ENCODE data around the gene VWA3B. TPM values are rescaled to one million over a fixed set of nuclear protein-coding genes. Genes with fewer than 3 reads are reported as not detected.

VWA3B gene
- total and polyA plus RNA-seq, 2 donors from 2014 or later, result 0.35 TPM; not detected in 1

DNA sequence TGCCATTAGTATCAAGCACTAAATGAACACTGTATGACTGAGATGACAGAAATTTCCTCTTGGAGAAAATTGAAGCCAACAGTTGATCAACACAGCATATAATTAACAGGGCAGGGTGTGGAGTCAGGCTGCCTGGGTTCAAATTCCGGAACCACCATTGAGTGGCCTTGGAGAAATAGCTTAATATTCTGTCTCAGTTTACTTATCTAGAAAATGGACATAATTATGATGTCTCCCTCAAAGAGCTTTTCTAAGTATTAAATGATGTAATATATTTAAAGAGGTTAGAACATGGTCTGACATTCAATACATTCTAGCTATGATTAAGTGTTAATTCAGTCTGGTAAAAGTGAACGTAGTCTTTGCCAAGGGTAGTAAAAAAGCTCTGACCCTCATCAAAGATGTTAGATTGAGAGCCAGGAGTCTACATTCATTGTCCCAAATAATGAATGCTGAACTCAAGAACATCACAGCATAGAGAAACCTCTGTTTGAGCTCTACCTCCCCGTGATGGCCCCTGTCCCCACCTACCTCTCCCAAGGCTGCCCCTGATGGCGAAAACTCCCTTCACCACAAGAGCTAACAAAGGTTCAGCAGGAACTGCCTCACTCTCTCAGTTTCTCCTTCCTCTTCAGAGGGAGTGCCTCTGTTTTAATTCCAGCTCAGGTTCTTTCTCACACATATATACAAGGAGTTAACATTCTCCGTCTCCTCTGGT, 2.7 kb upstream of the VWA3B start:
- TF ChIP-seq CTCF (IDR thresholded peaks at IDR 0.05; ENCODE audit: borderline replicate concordance, extremely low read depth, insufficient read depth), result no peak
- no peak overlapping the region for H3K9ac ChIP-seq (ENCODE audit: low read length in 3 of 3)
- H3K4me1 ChIP-seq (ENCODE audit: control insufficient read depth in 2 of 3, insufficient read depth in 2 of 3, low read depth in 1 of 3, low read length in 3 of 3), result peaks cover 0 to 3% (median 3%) of the 10 kb centered on the region in 3 donors
- intact Hi-C loops (cut with DNase I), result no loop called here
- no peaks in the 10 kb centered on the region for H3K36me3 ChIP-seq (ENCODE audit: control insufficient read depth in 2 of 3, insufficient read depth in 3 of 3, low read length in 3 of 3)
- no peak overlapping the region for H3K4me3 ChIP-seq (ENCODE audit: low read length in 3 of 3)
- peaks cover 0 to 3% (median 0%) of the 10 kb centered on the region in 3 donors for H3K9me3 ChIP-seq (ENCODE audit: control insufficient read depth in 2 of 3, insufficient read depth in 1 of 3, low read length in 3 of 3)
- FAIRE-seq (no peak), DNase-seq (no peak)
- H3K27me3 ChIP-seq (ENCODE audit: control insufficient read depth, insufficient read depth, low read length), result no peaks in the 10 kb centered on the region
- H3K27ac ChIP-seq (ENCODE audit: low read depth in 2 of 2, low read length in 2 of 2), result no peak overlapping the region

- H3K9ac ChIP-seq (ENCODE audit: low read length in 3 of 3), result no peak overlapping the region
- no peaks in the 10 kb centered on the region for H3K27me3 ChIP-seq (ENCODE audit: control insufficient read depth, insufficient read depth, low read length)
- no peak overlapping the region for H3K27ac ChIP-seq (ENCODE audit: low read depth in 2 of 2, low read length in 2 of 2)
- intact Hi-C loops (cut with DNase I), result no loop called here
- TF ChIP-seq CTCF (IDR thresholded peaks at IDR 0.05; ENCODE audit: borderline replicate concordance, extremely low read depth, insufficient read depth), result no peak
- no peaks in the 10 kb centered on the region for H3K36me3 ChIP-seq (ENCODE audit: control insufficient read depth in 2 of 3, insufficient read depth in 3 of 3, low read length in 3 of 3)
- DNase-seq, result no peak
- FAIRE-seq, result no peak
- H3K4me3 ChIP-seq (ENCODE audit: low read length in 3 of 3), result no peak overlapping the region
- H3K9me3 ChIP-seq (ENCODE audit: control insufficient read depth in 2 of 3, insufficient read depth in 1 of 3, low read length in 3 of 3), result peaks cover 0 to 3% (median 0%) of the 10 kb centered on the region in 3 donors
- H3K4me1 ChIP-seq (ENCODE audit: control insufficient read depth in 2 of 3, insufficient read depth in 2 of 3, low read depth in 1 of 3, low read length in 3 of 3), result peaks cover 0 to 3% (median 3%) of the 10 kb centered on the region in 3 donors
These were observed 2.1 kb upstream of the VWA3B start for GRCh38 chr2:98084869-98085238.

GRCh38 chr2:98085649-98086048, 1.3 kb upstream of the VWA3B start:
- Histone ChIP-seq H3K36me3 (ENCODE audit: control insufficient read depth in 2 of 3, insufficient read depth in 3 of 3, low read length in 3 of 3) (no peaks in the 10 kb centered on the region), H3K9me3 (ENCODE audit: control insufficient read depth in 2 of 3, insufficient read depth in 1 of 3, low read length in 3 of 3) (peaks cover 0 to 1% (median 0%) of the 10 kb centered on the region in 3 donors), H3K4me3 (ENCODE audit: low read length in 3 of 3) (no peak overlapping the region), H3K4me1 (ENCODE audit: control insufficient read depth in 2 of 3, insufficient read depth in 2 of 3, low read depth in 1 of 3, low read length in 3 of 3) (peaks cover 0 to 3% (median 3%) of the 10 kb centered on the region in 3 donors), H3K9ac (ENCODE audit: low read length in 3 of 3) (no peak overlapping the region), H3K27ac (ENCODE audit: low read depth in 2 of 2, low read length in 2 of 2) (no peak overlapping the region), H3K27me3 (ENCODE audit: control insufficient read depth, insufficient read depth, low read length) (no peaks in the 10 kb centered on the region)
- DNase-seq (no peak), FAIRE-seq (no peak)
- intact Hi-C loops (cut with DNase I), result no loop called here
- no peak for TF ChIP-seq CTCF (IDR thresholded peaks at IDR 0.05; ENCODE audit: borderline replicate concordance, extremely low read depth, insufficient read depth)

Measured in kidney (tissue), 14 donors.